HG03280 (cell line): Measurements from ENCODE around the gene POLR2L.

Source experiments
- ATAC-seq: cut with Tn5 transposase; IDR thresholded peaks from one replicate; pipeline ENCODE4 v1.9.1; 2021; ENCODE audit warnings: mild to moderate bottlenecking, moderate library complexity; ENCODE audit not compliant: unreplicated experiment

The POLR2L gene

DNA sequence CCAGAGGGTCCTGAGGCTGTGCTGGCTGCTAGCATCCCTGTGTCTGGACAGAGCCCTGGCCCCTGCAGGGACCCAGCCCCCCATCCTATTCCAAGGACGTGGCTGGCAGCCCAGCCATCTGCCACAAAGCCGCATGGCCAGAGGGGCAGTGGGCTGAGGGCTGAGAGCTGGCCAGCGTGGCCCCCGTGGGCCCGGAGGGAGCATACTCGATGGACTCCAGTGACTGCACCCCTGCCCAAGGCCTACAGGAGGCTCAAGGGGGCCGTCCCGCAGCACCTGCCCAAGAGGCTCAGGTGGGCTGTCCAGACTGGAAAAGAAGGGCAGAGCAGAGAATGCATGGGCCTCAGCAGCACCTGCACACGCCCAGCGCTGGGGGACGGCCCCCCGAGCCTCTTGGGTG lies 13.5 kb upstream of the POLR2L start:
- ATAC-seq: no peak

DNA sequence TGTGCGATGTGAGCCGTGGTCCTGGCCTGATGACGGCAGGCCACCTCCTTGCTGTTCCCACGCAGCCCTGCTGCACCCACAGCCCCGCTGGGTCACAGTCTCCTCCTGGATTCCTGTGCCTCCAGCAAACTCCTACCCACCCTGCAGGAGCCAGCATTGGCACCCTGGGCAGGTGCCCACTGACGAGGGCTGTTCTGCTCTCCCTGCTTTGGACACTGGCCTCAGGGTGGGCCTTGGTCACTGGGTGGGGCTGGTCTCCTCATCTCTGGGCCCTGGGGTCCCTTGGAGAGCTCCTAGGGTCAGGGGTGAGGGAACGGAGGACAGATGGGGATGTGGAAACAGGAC lies 13.0 kb upstream of the POLR2L start:
- ATAC-seq: no peak

DNA sequence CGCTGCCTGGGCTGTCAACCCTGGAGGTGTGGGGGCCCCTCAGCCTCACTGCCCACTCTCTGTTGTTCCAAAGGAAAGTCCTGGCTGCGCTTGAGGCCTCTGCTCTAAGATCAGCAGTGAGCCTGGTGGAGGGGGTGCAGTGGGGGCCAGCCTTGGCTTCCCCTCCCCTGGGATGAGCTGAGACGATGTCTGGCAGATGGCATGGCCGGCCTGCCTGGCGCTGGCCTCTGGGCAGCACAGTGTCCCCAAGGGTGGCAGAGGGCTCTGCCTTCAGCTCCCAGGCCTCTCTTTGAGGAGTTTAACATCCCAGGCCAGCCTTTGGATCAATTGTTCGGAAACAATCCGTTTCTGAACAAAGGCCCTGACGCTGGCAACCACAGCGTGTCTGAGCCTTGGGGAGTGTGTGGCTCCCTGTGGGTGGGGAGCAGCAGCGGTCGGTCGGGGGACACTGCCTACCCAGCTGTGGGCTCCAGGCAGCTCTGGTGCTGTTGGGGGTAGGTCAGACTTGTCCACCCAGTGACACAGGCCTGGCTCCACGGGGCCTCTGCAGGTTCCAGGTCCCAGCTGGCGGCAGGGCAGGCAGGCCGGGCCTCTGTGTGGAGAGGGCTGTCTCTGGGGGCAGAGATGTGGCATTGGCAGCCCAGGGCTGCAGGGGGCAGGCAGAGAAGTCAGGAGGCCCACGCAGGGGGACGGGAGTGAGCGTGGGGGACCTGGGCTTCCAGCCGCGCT lies 12.4 kb upstream of the POLR2L start:
- no peak for ATAC-seq

DNA sequence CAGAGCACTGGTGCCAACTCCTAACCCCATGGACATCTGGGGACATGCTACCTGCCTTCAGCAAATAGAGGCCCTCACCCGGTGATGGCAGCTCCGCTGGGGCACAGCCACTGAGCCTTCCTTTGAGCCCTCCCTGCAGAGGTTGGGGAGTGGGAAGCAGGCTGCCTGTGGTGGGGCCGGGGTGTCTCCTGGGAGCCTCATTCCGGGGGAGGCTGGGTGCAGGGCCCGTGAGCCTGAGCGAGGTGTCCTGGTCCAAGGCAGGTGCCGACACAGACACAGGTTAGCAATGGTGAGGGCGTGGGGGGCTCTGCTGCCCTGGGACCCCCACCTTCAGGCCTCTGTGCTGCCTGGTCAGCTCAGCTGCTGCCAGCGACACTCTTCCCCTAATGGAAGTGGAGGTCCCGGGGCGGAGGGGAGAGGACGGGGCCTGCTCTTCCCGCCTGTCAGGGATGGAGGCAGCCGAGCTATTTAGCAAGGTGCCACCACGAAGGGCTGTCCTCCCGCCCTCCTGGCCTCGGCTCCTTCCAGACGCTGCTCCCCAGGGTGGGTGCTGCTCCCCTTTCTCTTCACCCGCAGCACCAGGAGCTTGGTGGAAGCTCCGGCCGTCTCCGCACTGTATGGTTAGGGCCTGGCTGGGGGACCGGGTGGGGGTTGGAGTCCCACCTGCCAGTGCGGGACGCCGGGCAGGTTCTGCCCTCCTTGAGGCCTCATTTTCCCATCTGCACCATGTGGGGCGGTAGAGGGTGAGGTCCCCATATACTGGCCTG lies 11.5 kb upstream of the POLR2L start:
- no peak for ATAC-seq

DNA sequence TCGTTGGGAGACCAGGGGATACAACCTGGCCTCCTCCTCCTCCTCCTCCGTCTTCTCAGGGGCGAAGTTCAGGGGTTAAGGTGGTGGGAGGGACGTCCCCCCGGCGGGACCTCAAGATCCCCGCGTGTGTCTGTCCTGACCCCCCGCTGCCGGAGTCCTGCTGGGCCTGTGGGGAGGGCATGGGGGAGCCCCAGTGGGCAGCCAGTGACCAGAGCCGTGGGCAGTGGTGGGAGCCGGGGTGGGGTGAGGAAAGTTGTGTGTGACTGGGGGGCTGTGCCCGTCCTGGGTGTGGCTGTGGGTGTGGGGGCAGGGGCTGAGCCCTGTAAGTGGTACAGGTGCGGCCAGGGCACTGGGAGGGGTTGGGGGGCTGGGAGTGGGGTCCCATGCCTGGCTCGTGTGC lies 10.4 kb upstream of the POLR2L start:
- ATAC-seq: no peak

DNA sequence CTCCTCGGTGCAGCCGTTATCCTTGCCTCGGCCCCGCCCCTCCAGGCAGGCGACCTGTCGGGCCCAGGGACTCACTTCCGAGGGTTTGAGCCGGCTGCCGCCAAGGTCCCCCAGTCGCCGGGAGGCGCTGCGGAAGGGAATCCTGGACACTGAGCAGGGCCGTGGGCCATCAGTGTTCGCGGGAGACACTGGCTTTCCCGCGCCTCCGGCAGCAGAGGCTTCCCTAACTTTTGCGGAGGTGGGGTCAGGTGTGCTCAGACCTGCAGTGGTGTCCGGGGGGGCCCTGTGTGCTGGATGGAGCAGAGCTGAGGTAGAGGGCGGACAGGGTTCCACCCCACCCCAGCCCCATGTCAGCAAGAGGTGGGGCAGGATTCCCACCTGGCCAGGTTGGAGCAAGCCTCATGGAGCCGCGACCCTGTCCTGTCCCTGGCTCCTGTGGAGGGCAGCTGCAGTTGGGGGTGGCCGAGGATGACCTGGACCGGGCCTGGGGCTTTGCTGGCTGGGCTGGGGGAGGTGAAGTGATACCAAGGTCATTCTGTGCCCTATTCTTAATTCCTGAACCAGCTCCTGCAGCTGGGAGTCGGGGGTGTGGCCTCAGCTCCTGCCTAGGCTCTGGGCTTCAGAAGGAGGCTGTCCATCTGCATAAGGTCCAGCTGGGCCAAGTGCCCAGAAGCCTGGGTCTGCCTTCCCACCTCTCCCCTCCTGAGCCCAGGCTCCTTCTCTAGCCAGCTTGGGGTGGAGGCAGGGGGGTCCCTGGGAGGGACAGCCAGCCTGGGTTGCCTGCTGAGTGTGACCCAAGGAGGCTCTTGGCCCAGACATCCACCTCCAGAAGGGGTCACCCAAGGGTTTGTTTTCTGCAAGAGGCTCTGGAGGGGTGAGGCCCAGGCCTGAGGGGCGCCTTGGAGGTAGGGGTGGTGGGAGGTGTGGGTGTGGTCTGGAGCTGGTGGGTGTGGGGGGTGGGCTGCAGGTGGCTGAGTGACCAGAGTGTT lies 8.7 kb upstream of the POLR2L start:
- no peak for ATAC-seq

DNA sequence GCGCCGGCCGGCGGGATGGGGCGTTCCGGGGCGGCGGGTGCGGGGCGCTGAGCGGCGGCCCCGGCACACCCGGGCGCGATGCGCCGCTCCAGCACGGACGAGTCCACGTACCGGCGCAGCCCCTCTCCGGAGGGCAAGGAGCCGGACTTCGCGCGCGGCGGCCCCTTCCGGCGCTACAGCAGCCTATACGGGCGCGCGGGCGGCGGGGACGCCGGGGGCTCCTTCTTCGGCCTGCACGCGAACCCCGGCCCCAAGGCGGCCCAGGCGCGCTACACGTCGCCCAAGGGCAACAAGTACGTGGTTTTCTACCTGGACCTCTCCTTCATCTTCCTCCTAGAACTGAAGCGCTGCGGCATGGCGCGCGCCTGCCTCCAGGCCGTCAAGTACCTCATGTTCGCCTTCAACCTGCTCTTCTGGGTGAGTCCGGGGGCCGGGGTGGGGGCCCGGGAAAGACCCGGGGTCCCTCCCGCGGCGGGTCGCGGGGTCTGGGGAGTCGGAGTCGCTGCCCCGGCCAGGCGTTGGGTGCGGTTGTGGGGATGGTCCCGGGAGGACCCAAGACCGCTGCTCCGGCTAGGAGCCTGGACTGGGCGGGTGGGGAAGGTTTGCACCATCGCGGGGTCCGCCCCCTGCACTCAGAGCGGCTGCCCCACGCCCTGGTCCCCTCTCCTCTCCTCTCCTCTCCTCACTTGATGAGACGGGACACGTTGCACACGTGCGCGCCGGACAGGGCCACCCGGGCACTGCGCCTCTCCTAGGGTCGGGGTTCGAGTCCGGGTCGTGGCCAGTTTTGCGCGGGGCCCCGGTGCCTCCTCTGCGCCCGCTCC lies 7.8 kb upstream of the POLR2L start:
- ATAC-seq: no peak

DNA sequence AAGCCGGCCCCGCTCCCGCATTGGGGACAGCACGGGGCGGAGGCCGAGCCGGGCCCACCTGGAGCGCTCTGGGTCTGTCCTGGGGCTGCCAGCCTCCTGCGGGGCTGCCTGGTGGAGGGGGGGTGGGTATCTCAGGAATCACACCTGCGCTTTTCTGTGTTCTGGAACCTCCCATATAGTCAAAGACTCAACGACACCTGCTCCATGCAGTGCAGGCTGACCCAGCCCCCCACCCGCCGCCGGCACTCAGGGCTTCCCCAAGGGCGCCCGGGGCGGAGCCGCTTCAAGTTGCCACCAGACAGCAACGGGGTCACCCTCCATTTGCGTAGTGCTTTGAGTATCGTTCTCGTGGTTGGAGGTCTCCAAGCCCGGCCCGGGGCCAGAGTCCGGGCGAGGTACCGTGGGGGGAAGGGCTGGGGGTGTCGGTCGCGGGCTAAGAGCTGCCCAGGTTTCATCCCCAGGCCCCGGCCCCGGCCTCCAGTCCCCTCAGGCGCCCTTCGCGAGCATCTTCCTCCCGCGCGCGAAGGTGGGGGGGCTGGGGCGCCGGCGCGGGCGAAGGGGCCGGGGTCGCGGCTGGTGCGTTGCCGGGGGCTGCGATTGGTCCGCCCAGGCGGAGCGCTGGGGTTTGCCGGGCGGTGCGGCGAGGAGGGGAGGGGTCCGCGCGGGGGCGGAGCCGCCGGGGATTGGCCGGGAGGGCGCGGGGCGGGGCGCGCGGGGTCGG lies 6.9 kb upstream of the POLR2L start:
- no peak for ATAC-seq

DNA sequence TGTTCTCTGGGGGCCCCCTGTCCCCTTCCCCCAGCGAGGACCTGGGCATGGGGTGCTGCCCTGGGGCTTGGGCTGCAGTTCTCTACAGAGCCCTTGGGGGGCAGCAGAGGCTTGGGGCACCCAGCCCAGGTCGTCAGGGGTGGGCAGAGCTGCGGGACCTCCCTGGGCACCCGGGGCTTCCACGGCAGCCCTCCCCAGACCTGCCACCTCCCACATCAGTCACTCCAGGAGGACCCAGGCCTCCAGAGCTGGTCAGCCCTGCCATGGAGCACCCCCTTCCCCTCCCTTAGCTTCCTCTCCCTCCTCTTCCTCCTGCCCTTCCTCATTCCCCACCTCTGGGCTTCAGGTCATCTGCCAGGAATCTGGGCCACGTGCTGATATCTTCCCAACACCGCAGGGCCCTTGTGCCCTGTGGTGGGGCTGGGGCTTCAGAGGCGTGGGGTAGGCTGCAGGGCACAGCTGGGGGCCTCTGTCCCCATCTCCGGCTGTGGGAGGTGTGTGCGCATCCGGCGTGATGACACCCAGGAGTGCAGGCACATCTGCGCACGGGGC lies 6.1 kb upstream of the POLR2L start:
- peak; percentile 40 for ATAC-seq

DNA sequence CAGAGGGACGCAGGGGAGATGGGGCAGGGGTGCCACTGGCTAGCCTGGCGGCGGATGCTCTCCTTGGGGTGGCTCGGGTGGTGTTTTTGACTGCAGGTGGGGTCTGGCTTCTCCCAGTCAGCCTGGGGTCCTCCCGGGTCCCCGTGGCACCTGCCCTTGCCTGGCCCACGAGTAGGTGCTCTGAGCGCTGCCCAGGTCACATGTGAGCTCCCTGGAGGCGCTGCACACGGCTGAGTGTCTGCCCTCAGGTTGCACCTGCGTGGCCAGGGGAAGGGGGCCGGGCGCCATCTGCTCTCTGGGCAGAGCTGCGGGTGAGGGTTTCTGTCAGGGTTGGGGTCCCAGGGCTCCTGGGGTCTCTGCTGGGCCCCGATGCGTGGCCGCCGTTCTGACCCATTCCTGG lies 5.5 kb upstream of the POLR2L start:
- ATAC-seq: no peak

DNA sequence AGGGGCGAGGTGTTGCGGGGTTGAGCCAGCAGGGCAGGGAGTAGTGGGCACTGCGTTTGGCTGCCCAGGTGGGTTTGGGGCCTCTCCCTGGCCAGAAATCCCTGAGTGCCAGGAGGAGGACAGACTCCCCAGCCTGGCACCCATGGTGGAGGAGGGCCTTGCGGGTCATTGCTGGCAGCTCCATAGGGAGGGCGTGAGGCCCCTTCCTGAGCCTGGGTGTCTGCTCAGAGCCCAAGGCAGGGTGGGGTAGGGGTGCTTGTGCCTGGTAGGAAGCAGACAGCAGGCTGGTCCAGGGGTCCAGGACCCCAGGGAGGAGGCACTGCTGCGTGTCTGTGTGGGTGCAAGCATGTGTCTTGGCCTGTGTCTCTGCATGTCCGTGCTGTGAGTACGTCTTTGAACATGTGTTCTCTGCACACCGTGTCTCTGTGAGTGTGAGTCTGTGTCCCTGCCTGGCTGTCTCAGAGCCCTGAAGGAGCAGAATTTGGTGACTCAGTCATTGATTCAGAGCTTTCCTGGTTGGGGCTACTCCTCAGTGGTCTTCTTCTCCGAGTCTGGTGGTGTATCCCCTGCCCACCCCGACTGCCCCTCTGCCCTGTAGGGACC lies 4.3 kb upstream of the POLR2L start:
- ATAC-seq: no peak

DNA sequence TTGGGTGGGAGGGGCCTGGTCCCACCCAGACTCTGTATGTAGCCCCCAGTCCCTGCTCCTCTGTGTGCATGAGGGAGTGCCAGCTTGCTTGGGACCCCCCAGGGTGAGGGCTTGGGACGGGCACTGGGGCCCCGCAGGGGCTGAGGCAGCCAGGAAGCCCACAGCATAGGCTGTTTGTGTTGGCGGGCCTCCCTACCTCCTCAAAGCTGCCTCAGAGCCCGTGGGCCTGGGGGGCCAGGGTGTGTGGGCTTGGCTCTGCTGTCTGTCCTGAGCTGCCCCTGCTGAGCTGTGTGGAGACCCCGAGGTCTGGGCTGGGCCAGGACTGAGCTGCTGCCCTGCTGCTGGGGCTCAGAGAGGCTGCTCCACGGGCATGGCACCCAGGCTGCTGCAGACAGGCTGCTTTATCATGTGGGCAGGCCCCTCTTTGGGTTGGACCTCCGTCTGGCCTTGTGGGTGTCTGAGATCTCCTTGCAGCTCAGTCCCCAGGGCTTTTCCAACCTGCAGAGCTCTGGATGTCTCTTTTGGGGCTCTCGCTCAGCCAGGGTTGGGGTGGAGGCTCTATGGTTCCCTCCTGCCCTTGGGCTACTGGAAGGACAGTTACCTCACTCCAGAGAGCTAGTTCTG lies 3.7 kb upstream of the POLR2L start:
- ATAC-seq: no peak

DNA sequence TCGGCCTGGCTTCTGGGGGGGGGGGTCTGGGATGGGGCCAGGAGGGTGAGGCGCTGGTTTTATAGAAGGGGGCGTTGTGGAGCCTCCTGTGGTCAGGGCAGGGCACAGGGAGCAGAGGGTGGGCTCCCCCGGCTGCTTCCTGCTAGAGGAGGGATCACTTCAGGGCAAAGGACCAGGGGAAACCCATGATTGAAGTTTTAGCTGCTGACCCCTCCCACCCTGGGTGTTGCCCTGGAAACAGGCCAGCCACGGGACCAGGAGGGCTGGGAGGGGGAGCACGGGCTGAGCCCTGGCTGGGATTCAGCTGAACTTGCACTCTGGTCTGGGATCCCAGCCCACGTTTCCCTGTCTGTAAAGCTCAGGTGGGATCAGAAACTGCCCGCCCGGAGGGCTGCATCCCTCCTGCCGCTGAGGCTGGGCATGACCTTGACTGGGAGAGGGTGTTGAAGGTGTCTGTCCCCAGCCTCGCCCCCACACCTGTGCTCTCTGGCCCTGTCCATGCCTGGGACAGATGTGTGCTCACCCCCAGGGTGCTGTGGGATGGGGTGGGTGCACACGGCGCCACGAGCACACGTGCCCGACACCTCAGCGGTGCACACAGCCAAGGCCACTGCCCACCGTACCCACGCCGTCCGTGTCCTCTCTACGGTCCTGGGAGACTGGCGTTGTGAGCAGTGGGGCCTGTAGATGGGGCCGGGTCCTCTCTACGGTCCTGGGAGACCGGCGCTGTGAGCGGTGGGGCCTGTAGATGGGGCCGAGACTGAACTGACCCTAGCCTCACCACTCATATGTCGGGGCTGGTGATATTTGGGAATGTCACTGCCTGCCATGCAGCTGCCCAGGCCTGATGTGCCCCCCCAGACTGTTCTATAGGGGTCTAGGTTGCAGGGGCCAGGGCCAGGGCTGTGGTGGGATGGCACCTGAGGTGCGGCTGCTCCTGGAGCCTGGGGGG lies 2.6 kb upstream of the POLR2L start:
- ATAC-seq: no peak

DNA sequence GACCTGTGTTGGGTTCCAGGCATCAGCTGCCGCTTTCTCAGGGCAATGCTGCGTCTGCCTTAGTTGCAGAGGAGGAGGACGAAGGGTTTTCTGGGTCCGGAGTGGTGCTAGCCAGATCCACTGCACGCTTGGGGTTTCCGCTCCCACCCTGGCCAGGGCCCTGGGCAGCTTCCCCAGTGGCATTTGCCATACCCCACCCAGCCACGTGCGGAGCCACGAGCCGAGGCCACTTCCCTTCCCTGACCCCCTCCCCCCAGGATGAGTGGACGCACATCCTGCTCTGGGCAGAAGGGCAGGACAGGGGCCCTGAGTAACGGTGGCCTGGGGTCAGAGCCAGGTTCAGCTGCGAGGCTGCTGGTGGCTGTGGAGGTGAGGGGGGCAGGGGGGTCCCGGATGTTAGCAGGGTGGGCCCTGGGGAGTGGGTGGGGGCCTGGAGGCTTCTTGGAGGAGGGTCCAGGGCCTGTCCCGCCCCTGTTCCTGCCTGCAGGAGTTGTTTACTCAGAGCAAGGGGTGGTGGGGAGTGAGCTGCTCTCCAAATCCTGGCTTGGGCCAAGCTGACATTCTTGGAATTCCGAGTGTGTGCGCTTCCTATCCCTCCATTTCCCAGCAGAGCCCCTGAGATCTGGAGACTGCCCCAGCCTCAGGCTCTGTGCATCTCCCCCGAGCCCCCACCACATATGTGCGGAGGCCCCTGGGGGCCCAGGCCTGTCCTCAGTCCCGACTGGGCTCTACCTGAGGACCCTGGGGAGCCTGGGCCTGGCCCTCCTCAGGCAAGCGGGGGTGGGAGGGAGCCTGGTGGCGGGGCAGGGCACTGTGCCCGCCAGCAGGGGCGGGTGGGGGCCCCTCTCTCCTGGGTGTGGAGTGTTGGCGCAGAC lies 1.7 kb upstream of the POLR2L start:
- ATAC-seq: no peak

DNA sequence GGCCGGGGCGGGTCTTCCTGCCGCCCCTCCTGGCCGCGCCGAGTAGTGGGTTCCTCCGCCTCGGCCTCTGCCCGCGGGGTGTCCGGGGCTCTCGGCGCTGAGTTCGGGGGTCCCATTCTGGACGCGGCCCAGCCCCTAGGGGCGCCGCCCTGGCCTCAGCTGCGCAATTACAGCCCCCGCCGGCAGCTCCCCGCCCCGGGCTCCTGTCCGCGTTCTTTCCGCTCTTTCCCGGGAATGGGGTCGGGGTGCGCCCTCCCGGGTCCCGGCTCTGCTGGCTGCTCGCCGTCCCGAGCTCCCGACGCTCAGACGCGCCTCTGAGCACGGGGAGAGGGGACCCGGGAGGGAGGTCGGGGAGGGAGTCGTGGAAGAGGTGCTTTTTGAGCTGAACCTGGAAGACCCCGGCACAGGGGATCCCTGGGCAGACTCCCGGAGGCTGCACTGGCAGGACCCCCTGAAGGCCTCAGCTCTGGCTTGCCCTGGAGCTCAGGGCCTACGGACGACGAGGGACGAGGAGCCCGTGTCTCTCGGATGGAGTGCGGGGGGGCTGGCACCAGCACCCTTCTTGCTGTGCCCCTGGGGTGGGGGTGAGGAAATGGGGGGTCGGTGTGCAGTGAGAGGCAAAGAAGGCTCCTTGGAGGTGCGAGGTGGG lies 881 bp upstream of the POLR2L start:
- no peak for ATAC-seq

DNA sequence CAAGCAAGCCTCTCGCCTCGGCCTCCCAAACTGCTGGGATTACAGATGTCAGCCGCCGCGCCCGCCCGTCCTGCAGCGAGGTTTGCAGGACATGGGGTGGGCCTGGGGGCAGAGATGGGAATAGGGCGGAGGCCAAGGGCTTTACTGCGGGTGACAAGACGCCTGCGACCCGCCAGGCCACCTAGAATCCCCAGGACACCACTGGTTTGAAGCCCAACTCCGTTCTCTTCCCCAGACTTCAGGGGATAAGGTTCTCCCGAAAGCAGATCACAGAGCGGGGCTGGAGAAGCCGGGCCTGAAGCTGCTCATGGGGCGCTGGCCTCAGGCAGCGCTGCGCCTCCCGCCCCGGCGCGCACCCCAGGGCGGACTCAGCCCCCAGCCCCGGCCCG lies 354 bp downstream of the POLR2L start:
- ATAC-seq: peak; percentile 6
